Measurements from ENCODE around the gene PCDH15.

DNA sequence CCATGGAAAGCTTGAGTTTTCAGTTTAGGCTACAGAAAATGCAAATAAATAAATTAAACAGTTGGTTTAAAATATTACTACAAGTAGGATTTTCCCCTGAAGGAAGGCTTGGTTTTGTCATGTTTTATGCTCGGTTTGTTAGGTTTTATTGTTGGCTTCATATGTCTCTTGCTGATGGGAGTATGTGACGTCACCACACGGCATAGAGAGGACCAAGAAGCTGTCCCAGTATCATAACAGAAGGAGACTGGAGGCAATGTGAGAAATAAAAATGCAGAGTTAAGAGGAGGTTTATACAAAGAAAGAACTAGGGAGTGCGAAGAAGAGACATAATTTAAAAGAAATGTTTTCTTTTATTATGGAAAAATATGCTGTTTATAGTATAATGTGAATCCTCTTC lies 24.4 kb downstream of the PCDH15 start:
- TF ChIP-seq, protein P1, sequence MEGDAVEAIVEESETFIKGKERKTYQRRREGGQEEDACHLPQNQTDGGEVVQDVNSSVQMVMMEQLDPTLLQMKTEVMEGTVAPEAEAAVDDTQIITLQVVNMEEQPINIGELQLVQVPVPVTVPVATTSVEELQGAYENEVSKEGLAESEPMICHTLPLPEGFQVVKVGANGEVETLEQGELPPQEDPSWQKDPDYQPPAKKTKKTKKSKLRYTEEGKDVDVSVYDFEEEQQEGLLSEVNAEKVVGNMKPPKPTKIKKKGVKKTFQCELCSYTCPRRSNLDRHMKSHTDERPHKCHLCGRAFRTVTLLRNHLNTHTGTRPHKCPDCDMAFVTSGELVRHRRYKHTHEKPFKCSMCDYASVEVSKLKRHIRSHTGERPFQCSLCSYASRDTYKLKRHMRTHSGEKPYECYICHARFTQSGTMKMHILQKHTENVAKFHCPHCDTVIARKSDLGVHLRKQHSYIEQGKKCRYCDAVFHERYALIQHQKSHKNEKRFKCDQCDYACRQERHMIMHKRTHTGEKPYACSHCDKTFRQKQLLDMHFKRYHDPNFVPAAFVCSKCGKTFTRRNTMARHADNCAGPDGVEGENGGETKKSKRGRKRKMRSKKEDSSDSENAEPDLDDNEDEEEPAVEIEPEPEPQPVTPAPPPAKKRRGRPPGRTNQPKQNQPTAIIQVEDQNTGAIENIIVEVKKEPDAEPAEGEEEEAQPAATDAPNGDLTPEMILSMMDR (IDR thresholded peaks at IDR 0.05), result no peak
- TF ChIP-seq POLR2AphosphoS5 (IDR thresholded peaks at IDR 0.05), result no peak
- TF ChIP-seq POLR2A (IDR thresholded peaks at IDR 0.05), result no peak

Measured in prostate gland (tissue), 2 donors.